Activated CD8-positive, alpha-beta memory T cell treated with anti-CD3 and anti-CD28 coated beads, Interleukin-2, amount 50 U/mL, for 48 hours (primary cell): ENCODE measurements around the gene NCMAP.

Experiments
- DNase-seq: peaks from one replicate; pipeline ENCODE4 v3.0.0-alpha.2; 2020

Gene NCMAP

GRCh38 chr1:24636661-24637357 is 80.9 kb downstream of the NCMAP start:
- DNase-seq = no peak

- no peak for DNase-seq
These were observed 83.2 kb downstream of the NCMAP start for GRCh38 chr1:24639094-24639493.

GRCh38 chr1:24639881-24640280 is 84.0 kb downstream of the NCMAP start:
- no peak for DNase-seq

GRCh38 chr1:24640288-24640687 is 84.4 kb downstream of the NCMAP start:
- no peak for DNase-seq

GRCh38 chr1:24641646-24642151 is 85.8 kb downstream of the NCMAP start:
- DNase-seq = peak; percentile 76

- DNase-seq = peak; percentile 98
These were observed 86.8 kb downstream of the NCMAP start, which contains the start of gene SRRM1 for GRCh38 chr1:24642481-24643362. TSS of gene SRRM1 (plus strand) at chr1:24643302. CDS start at chr1:24643327, 25 bp downstream.

GRCh38 chr1:24643363-24644099 is 87.6 kb downstream of the NCMAP start:
- DNase-seq = no peak

- DNase-seq = no peak
These were observed 88.2 kb downstream of the NCMAP start for GRCh38 chr1:24644100-24644384.

GRCh38 chr1:24648919-24649318 is 93.0 kb downstream of the NCMAP start:
- no peak for DNase-seq

- DNase-seq = no peak
These were observed 96.5 kb downstream of the NCMAP start for GRCh38 chr1:24652382-24652781.

GRCh38 chr1:24654010-24654409 is 98.1 kb downstream of the NCMAP start:
- DNase-seq = no peak

- DNase-seq = no peak
These were observed 100.2 kb downstream of the NCMAP start for GRCh38 chr1:24656046-24656445.

GRCh38 chr1:24657781-24658180 is 101.9 kb downstream of the NCMAP start:
- DNase-seq = no peak
